Liver (tissue), 9 donors: ENCODE data around the gene RAPGEF4. TPM values are rescaled to one million over a fixed set of nuclear protein-coding genes. Genes with fewer than 3 reads are reported as not detected.

Source experiments
- DNase-seq: peaks from one replicate; pipeline ENCODE4 v3.0.0-alpha.2; 2017; ENCODE audit warnings: low spot score
- H3K27ac ChIP-seq, 2 donors: one replicate each; pipeline ENCODE4 v1.7.0; 2013; ENCODE audit warnings: inconsistent platforms in 2 of 2, low read length in 2 of 2, control low read depth in 1 of 2, low read depth in 1 of 2, mild to moderate bottlenecking in 1 of 2
- H3K27me3 ChIP-seq, 4 donors: one replicate each; pipeline versions ENCODE4 v1.6.1 to v1.7.0; 2013; ENCODE audit warnings: low read length in 3 of 4, inconsistent platforms in 1 of 4, mild to moderate bottlenecking in 1 of 4, moderate library complexity in 1 of 4; ENCODE audit not compliant: control insufficient read depth in 4 of 4, insufficient read depth in 4 of 4
- H3K36me3 ChIP-seq, 4 donors: one replicate each; pipeline versions ENCODE4 v1.6.1 to v1.7.0; 2013; ENCODE audit warnings: low read length in 3 of 4, mild to moderate bottlenecking in 3 of 4, low read depth in 1 of 4, moderate library complexity in 1 of 4; ENCODE audit not compliant: control insufficient read depth in 4 of 4, insufficient read depth in 3 of 4
- H3K4me1 ChIP-seq, 4 donors: one replicate each; pipeline versions ENCODE4 v1.6.1 to v1.7.0; 2013; ENCODE audit warnings: low read length in 3 of 4, mild to moderate bottlenecking in 3 of 4, moderate library complexity in 1 of 4; ENCODE audit not compliant: control insufficient read depth in 4 of 4, insufficient read depth in 4 of 4
- H3K4me3 ChIP-seq, 3 donors: one replicate each; pipeline versions ENCODE4 v1.6.1 to v1.7.0; 2013; ENCODE audit warnings: low read length in 3 of 3, control low read depth in 1 of 3, low read depth in 1 of 3, mild to moderate bottlenecking in 1 of 3
- H3K9ac ChIP-seq, 2 donors: one replicate each; pipeline ENCODE4 v1.7.0; 2013; ENCODE audit warnings: low read length in 2 of 2, mild to moderate bottlenecking in 2 of 2, moderate library complexity in 2 of 2, control low read depth in 1 of 2, low read depth in 1 of 2
- H3K9me3 ChIP-seq, 4 donors: one replicate each; pipeline versions ENCODE4 v1.6.1 to v1.7.0; 2013; ENCODE audit warnings: low read length in 3 of 4; ENCODE audit not compliant: control insufficient read depth in 4 of 4
- ATF3 ChIP-seq: IDR thresholded peaks from 2 replicates; pipeline ENCODE4 v1.6.1; 2016; ENCODE audit warnings: antibody characterized with exemption
- CTCF ChIP-seq: fragments of 150-350 bp; IDR thresholded peaks from 2 replicates; pipeline ENCODE4 v1.5.1; 2017; ENCODE audit warnings: improper control_type of control experiment, low read depth, low read length; ENCODE audit not compliant: missing input control
- EGR1 ChIP-seq, 2 donors: IDR thresholded peaks; 2 replicates each; pipeline ENCODE4 v1.6.1; 2016 to 2018; ENCODE audit warnings: antibody characterized with exemption in 2 of 2, low read depth in 2 of 2
- FOXA1 ChIP-seq: IDR thresholded peaks from 2 replicates; pipeline ENCODE4 v1.6.1; 2016; ENCODE audit warnings: antibody characterized with exemption
- FOXA2 ChIP-seq: IDR thresholded peaks from 2 replicates; pipeline ENCODE4 v1.6.1; 2016; ENCODE audit warnings: antibody characterized with exemption
- GABPA ChIP-seq, 2 donors: IDR thresholded peaks in 1 of 2; conservative IDR thresholded peaks in 1 of 2; 2 replicates each; pipeline ENCODE4 v1.6.1; 2016; ENCODE audit warnings: antibody characterized with exemption in 2 of 2, mild to moderate bottlenecking in 1 of 2, moderate library complexity in 1 of 2
- HNF4A ChIP-seq, 2 donors: conservative IDR thresholded peaks; 2 replicates each; pipeline ENCODE4 v1.6.1; 2016; ENCODE audit warnings: antibody characterized with exemption in 2 of 2, mild to moderate bottlenecking in 2 of 2
- HNF4G ChIP-seq: IDR thresholded peaks from 2 replicates; pipeline ENCODE4 v1.6.1; 2016; ENCODE audit warnings: antibody characterized with exemption
- JUND ChIP-seq, 2 donors: IDR thresholded peaks; 2 replicates each; pipeline ENCODE4 v1.6.1; 2016; ENCODE audit warnings: antibody characterized with exemption in 2 of 2
- MAX ChIP-seq: IDR thresholded peaks from 2 replicates; pipeline ENCODE4 v1.6.1; 2016; ENCODE audit warnings: antibody characterized with exemption
- NR2F2 ChIP-seq: IDR thresholded peaks from 2 replicates; pipeline ENCODE4 v1.6.1; 2016; ENCODE audit warnings: antibody characterized with exemption
- RAD21 ChIP-seq, 2 donors: IDR thresholded peaks; 2 replicates each; pipeline ENCODE4 v1.6.1; 2016; ENCODE audit warnings: antibody characterized with exemption in 2 of 2, mild to moderate bottlenecking in 2 of 2
- REST ChIP-seq: IDR thresholded peaks from 2 replicates; pipeline ENCODE4 v1.6.1; 2016; ENCODE audit warnings: antibody characterized with exemption, mild to moderate bottlenecking
- RXRA ChIP-seq, 2 donors: IDR thresholded peaks; 2 replicates each; pipeline ENCODE4 v1.6.1; 2017 to 2018; ENCODE audit warnings: antibody characterized with exemption in 2 of 2, mild to moderate bottlenecking in 1 of 2
- SP1 ChIP-seq: IDR thresholded peaks from 2 replicates; pipeline ENCODE4 v1.6.1; 2018; ENCODE audit warnings: antibody characterized with exemption, mild to moderate bottlenecking
- TAF1 ChIP-seq: conservative IDR thresholded peaks from 2 replicates; pipeline ENCODE4 v1.6.1; 2016; ENCODE audit warnings: antibody characterized with exemption, mild to moderate bottlenecking
- YY1 ChIP-seq: IDR thresholded peaks from 2 replicates; pipeline ENCODE4 v1.6.1; 2016; ENCODE audit warnings: antibody characterized with exemption, mild to moderate bottlenecking
- ZBTB33 ChIP-seq: IDR thresholded peaks from 2 replicates; pipeline ENCODE4 v1.6.1; 2016; ENCODE audit warnings: antibody characterized with exemption
- WGBS: extraction: QIAGEN DNeasy Blood & Tissue Kit; methylation state at CpG from one replicate; pipeline ENCODE4 v1.1.7; 2013; 5-methylcytosine and 5-hydroxymethylcytosine counted together
- polyA plus RNA-seq, 2 donors: library from polyadenylated mRNA; stranded (reverse) in 1 of 2; unstranded in 1 of 2; fragments of 200-250 nt in 1 of 2; fragments of >200 nt in 1 of 2; fragmentation: Nextera tagmentation in 1 of 2; extraction: Ambion mirVana in 1 of 2; gene quantifications; one replicate each; pipeline versions ENCODE4 v1.2.1 to v1.2.3, GENCODE V29; 2013 to 2015
- total RNA-seq, 2 donors: library from RNA; depleted of rRNA; stranded (reverse); fragments of >200 nt; gene quantifications; one replicate each; pipeline ENCODE4 v1.2.3, GENCODE V29; 2014
- donor health status: healthy.
- donor health status: healthy.
- donor health status: healthy.
- donor health status: healthy.
- donor health status: healthy.

Gene RAPGEF4
- total and polyA plus RNA-seq, 4 donors = 1.5 to 18.2 (median 8.3) TPM

GRCh38 chr2:172725746-172726145 is 9.9 kb upstream of the RAPGEF4 start:
- Histone ChIP-seq H3K36me3 (no peaks in the 10 kb centered on the region), H3K9me3 (no peaks in the 10 kb centered on the region), H3K27ac (peak overlapping the region; percentile 63 to 71), H3K9ac (no peak overlapping the region), H3K4me1 (peaks cover 0 to 15% (median 8%) of the 10 kb centered on the region in 4 donors), H3K27me3 (no peaks in the 10 kb centered on the region), H3K4me3 (no peak overlapping the region)
- DNase-seq = no peak
- WGBS = 93% methylated on average over 3 of the region's 3 CpGs
- TF ChIP-seq MAX (no peak), RXRA (IDR thresholded peaks at IDR 0.05) (no peak), HNF4A (conservative IDR thresholded peaks at IDR 0.05) (no peak), NR2F2 (no peak), ZBTB33 (no peak), SP1 (no peak), GABPA (IDR thresholded peaks at IDR 0.05 in 1 of 2, conservative IDR thresholded peaks at IDR 0.05 in 1 of 2) (no peak), CTCF (no peak), RAD21 (IDR thresholded peaks at IDR 0.05) (no peak), TAF1 (no peak), ATF3 (no peak), EGR1 (IDR thresholded peaks at IDR 0.05; ENCODE audit: low read depth in 2 of 2) (no peak), FOXA2 (no peak), HNF4G (no peak), REST (no peak), JUND (IDR thresholded peaks at IDR 0.05) (no peak), YY1 (no peak), FOXA1 (no peak)
